ENCODE measurements around the gene KIF23.
"Not testable (repeated sequence)": the region's sequence is repeated elsewhere in the genome, so short reads cannot be mapped to it uniquely, and the experiment has no call there.

Gene KIF23

DNA sequence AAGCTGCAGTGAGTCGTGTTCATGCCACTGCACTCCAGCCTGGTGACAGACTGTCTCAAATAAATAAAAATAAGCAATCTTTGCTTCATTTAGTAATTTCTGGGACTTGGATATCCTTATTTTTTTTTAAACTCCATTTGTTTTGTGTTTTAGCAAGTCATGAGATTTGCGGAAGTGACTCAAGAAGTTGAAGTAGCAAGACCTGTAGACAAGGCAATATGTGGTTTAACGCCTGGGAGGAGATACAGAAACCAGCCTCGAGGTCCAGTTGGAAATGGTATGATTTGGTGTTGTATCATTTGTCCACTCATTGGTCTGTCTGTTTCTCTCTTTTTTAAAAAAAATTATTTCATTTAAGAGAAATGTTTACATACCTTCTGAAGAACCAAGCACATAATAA lies 21.8 kb downstream of the KIF23 start:
- DNase-seq (ENCODE audit: low spot score), result no peak

GRCh38 chr15:69436951-69437350 lies 22.8 kb downstream of the KIF23 start:
- DNase-seq (ENCODE audit: low spot score), result no peak

DNA sequence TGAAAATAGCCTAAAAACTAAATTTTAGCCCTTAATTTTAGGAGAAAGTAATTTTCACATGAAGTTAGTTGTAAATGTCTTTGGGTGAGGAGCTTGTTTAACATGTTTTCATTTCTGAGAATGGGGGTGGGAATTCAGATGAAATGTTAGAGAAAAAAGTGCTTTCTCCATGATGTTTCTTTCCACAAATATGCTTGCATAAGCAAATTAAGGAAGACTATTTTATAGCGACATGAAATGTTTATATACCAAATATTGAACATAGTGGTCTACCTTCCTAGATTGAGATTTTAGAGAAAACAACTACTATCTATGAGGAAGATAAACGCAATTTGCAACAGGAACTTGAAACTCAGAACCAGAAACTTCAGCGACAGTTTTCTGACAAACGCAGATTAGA lies 25.5 kb downstream of the KIF23 start:
- DNase-seq (ENCODE audit: low spot score), result no peak

GRCh38 chr15:69443032-69443611 lies 29.0 kb downstream of the KIF23 start:
- DNase-seq (ENCODE audit: low spot score), result no peak

DNA sequence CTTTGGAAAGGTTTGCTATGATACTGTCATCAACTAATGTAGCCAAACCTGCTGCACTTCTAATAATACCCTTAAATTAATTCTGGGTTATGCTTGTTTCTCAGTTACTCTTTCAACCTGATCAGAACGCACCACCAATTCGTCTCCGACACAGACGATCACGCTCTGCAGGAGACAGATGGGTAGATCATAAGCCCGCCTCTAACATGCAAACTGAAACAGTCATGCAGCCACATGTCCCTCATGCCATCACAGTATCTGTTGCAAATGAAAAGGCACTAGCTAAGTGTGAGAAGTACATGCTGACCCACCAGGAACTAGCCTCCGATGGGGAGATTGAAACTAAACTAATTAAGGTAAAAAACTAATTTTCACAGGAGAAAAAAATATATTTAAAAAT lies 30.5 kb downstream of the KIF23 start:
- DNase-seq (ENCODE audit: low spot score), result no peak

GRCh38 chr15:69446953-69447352 lies 32.8 kb downstream of the KIF23 start:
- no peak for DNase-seq (ENCODE audit: low spot score)

- DNase-seq (ENCODE audit: low spot score), result not testable (repeated sequence)
Measured at GRCh38 chr15:69450221-69450620, 36.1 kb downstream of the KIF23 start.

DNA sequence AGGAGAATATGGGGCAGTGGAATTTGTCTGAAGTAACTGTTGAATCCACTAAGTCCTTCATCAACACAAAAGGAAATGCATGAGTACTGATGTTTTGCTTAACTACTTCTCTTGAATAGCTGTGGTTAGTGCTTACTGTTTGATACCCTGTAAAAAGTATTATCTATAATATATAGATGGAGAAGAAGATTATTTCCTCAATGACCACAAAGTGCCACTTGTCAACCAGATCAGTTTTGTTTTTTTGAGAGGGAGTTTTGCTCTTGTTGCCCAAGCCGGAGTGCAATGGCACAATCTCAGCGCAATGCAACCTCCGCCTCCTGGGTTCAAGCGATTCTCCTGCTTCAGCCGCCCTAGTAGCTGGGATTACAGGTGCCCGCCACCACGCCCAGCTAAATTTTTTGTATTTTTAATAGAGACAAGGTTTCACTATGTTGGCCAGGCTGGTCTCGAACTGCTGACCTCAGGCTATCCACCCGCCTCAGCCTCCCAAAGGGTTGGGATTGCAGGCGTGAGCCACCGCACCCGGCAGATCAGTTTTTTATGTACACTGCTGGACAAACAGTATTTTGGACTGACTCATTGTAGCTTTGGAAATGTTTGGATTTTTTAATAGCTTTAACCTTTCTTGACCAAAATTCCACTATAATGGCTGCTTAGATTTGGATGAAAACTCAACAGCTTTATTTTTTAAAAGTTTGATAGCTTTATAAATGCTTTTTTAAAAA lies 37.0 kb downstream of the KIF23 start:
- DNase-seq (ENCODE audit: low spot score), result no peak

DNA sequence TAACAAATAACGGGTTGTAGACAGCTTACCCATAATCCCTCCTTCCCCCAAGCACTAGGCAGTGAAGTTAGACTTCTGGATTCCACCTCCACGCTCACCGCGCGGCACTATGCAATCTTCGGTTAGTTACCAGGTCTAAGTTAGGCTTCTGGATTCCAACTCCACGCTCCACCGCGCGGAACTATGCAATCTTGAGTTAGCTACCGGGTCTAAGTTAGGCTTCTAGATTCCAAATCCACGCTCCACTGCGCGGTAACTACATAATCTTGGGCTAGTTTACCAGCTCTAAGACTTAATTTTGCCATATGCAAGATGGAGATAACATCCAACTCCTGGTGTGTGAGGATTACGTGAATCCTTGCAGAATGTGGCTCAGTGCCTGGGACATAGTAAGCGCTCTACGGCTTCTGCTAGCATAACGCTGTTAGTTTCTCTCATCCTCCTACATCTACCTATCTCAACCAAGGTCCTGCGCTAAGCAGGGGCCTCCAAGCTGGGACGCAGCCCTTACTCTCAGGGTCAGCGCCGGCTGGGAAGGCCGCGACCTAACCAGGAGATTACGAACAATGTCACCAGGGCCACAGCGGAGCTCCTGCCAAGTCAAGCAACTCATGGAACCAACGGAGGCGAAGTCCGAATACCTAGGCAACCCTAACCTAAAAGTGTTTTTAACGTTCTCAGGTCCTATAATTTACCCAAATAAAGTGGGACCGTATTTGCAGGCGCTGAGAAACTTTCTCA lies 38.0 kb downstream of the KIF23 start:
- DNase-seq (ENCODE audit: low spot score), result no peak

DNA sequence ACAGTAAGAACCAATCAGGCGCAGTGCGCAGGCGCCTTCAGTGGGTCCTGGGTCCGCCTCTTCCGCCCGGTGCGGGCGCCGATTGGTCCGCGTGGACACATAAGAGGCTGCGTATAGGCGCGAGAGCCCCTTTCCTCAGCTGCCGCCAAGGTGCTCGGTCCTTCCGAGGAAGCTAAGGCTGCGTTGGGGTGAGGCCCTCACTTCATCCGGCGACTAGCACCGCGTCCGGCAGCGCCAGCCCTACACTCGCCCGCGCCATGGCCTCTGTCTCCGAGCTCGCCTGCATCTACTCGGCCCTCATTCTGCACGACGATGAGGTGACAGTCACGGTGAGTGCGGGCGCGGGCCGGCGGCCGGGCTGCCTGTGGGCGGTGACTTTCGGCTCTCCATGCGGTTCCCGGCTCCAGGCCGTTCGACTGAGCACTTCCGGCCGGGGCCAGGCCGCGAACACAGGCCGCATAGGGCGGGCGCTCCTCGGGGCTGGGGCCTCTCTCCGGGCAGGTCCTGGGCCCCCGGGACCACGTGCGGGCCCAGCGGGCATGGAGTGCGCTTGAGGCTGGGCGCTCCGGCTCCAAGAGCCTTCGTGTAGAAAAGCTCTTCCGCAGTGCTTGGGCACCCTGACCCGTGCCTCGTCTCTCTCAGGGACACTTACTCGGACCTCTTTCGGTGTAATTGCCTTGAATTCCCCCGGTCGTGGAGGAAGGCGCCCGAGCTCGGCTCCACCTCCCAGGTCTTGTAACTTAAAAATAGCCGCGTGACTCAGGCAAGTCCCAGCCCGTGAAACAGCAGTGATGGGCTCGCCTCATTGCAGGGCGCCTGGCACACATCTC lies 38.8 kb downstream of the KIF23 start, which contains the start of gene RPLP1:
Gene RPLP1 (plus strand): TSS at position 127 of the 830 bp plus-strand sequence. CDS start 131 bp downstream, at position 258.
- peak; percentile 96 for DNase-seq (ENCODE audit: low spot score)

DNA sequence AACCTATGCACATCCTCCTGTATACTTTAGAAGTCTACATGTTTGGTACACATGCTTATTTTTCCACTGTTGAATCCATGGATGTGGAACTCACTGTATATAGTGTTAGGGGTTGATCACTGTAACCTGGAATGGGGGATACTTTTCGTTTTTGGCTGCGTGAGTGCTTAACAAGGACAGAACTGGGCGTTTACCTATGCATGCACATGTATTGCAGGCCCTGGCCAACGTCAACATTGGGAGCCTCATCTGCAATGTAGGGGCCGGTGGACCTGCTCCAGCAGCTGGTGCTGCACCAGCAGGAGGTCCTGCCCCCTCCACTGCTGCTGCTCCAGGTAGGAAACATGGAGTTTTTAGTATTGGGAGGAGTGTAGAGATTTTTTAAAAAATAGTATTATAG lies 40.8 kb downstream of the KIF23 start:
- DNase-seq (ENCODE audit: low spot score), result no peak

GRCh38 chr15:69456208-69457166 lies 42.3 kb downstream of the KIF23 start:
- DNase-seq (ENCODE audit: low spot score), result no peak

DNA sequence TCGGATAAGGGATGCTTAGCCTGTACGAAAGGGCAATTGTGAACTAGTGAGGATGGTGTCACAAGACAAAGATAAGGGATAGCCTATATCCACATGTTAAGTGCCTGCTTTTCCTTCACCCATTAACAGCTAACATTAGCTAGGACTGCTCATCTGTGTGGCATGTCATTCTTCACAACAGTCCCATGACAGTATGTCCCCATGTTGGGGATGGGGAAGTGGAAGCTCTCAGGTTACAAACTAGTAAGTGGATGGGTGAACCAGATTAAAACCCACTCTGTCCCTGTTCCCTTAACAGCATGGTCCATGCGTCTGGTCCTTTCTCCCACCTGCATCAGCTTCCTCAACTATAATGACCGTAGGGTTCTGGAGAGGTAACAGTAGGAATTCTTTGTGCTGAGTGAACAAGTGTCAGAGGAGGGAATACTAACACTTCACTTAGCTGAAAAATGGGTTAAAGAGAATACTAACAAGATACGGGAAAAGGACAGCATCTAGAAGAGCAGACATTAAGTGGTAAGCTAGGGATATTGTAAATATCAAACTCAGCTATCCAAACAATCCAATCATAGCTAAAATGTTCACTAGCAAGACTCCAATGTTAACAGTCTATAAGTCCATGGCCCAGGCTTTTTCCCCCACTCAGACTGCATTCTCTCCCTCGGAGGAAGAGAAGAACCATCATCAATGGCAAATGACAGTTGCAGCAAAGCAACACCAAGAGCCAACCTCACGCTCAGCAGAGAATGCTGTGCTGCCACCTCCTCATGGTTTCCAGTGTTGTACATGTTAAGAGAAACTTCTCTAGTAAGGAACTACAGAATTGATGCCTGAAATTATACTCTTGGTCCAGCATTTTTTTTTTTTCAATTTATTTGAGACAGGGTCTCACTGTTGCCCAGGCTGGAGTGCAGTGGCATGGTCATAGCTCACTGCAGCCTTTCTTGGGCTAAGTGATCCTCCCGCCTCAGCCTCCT lies 43.4 kb downstream of the KIF23 start:
- DNase-seq (ENCODE audit: low spot score), result no peak

GRCh38 chr15:69459066-69459465 lies 44.9 kb downstream of the KIF23 start:
- DNase-seq (ENCODE audit: low spot score), result no peak

- no peak for DNase-seq (ENCODE audit: low spot score)
Measured at GRCh38 chr15:69460481-69460880, 46.3 kb downstream of the KIF23 start.

- no peak for DNase-seq (ENCODE audit: low spot score)
Measured at GRCh38 chr15:69462030-69462492, 47.9 kb downstream of the KIF23 start.

- peak; percentile 93 for DNase-seq (ENCODE audit: low spot score)
Measured at GRCh38 chr15:69462493-69463181, 48.5 kb downstream of the KIF23 start.

GRCh38 chr15:69463182-69463756 lies 49.1 kb downstream of the KIF23 start:
- no peak for DNase-seq (ENCODE audit: low spot score)

- DNase-seq (ENCODE audit: low spot score), result no peak
Measured at GRCh38 chr15:69465253-69465652, 51.1 kb downstream of the KIF23 start.
